Stimulated activated CD4-positive, alpha-beta T cell treated with anti-CD3 and anti-CD28 coated beads, Interleukin-12 subunit alpha, Interleukin-12 subunit beta, amount 100 ng/mL, for 48 hours (primary cell): ENCODE data around the gene MED15.

Experiments
- DNase-seq, 3 donors: peaks; one replicate each; pipeline ENCODE4 v3.0.0-alpha.2; 2020; ENCODE audit warnings: low read depth in 2 of 3, low spot score in 1 of 3

Gene MED15

GRCh38 chr22:20568502-20569058 lies 61.2 kb downstream of the MED15 start:
- DNase-seq = no peak

GRCh38 chr22:20569059-20570058 lies 61.9 kb downstream of the MED15 start:
- DNase-seq = peak in 1 of 3 donors; percentile 50

GRCh38 chr22:20571078-20571503 lies 63.7 kb downstream of the MED15 start:
- no peak for DNase-seq

GRCh38 chr22:20571531-20572007 lies 64.2 kb downstream of the MED15 start:
- DNase-seq = peak in 1 of 3 donors; percentile 49

DNA sequence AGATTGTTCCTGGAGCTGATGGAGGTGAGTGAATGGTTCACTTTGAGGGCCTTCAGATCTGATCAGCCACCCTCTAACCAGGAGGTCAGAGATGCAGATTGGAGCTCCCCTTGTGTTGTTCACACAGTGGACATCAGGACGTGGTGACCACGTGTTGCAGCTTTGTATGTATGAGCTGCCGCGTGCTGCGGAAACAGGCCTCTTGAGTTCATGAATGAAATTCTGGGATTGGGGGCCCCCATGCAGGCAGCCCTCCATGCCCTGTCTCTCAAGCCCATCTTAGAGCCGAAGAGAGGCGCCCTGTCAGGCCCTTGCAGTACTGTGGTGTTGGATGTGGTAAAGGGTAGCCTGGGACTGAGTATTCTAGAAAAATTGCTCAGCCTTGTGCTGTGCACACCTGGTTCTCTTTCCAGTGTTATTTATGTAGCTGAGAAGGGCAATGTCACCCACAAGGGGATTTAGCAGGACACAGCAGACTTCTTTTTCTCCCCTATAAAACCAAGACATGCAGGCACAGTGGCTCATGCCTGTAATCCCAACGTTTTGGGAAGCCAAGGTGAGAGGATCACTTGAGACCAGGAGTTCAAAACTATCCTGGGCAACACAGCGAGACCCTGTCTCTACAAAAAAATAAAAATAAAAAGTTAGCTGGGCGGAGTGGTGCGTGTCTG lies 64.9 kb downstream of the MED15 start:
- DNase-seq = no peak

DNA sequence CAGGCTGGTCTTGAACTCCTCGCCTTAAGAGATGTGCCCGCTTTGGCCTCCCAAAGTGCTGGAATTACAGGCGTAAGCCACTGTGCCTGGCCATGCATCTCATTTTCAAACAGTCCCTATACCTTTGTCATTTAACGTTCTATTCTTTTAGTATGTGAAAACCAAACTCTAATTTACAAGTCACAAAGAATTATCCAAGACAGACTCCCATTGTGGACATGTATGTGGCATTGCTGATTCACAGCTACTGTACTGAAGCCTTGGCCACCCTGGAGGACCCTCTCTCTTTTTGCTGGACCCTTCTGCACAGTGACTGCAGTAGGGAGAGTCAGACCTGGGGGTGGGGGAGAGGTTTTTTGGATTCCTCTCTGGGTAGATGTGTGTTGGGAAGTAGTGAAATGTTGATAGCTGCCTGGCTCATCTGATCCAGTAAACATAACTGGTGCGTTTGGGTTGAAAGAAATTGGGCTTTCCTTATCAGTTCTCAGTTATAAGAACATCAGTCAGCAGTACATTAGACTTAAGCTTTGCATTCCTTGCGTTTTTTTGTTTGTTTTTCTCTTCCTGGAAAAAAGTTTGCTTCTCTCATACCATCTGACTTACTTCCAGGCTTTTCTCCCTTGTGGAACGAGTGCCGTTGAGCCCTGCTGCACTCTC lies 65.9 kb downstream of the MED15 start:
- DNase-seq = no peak

DNA sequence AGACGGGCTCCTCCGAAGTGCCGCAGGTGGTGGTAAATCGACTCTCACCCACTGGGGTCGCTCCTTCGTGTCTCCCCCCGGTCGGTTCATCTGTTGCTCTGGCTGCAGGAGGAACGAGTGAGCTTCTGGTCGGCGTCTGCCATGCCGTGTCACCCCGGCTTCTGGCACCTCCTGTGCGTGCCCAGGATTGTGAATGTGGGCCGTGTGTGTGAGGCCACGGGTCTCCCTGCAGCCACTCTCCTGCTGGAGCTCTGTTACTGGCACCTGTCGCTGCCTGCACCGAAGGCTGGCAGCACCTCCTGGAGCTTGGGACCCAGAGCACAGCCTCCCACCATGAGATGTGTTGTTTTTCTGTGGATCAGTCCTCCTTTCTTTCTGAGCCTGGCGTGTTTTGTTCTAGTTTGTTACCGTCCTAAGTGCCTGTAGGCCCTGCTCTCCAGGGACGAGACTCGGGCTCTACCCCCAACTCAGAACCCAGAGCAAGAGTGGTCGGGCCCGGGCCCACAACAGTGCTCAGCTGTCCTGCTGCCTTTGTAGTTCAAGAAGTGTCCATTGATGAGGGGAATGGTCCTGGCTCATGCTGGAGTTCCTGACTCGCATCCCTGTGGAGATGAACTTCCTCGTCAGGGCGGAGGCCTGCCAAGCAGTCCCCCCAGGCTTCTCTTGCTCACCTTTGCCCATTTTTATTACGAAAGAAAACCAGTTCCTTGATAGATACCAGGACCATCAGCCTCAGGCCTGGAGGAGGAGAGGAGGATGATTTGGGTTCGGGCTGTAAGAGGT lies 66.6 kb downstream of the MED15 start:
- no peak for DNase-seq

DNA sequence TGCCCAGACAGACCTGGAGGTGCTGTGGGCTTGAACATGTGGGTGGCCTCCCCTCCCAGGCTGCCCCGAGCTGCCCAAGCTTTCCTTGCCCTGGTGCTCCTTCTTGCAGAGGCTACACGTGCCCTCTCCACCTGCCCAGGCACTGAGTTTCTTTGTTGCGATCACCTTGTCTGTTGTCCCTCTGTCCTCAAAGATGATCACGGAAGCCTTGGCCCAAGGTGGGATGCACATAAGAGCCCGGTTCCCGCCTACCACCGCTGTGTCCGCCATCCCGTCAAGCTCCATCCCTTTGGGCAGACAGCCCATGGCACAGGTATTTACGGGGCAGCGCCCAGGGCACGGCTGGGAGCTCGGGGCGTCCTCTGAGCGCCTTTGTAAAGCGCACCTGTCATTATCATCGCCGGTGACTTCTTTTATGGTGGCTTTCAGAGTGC lies 67.5 kb downstream of the MED15 start:
- no peak for DNase-seq

DNA sequence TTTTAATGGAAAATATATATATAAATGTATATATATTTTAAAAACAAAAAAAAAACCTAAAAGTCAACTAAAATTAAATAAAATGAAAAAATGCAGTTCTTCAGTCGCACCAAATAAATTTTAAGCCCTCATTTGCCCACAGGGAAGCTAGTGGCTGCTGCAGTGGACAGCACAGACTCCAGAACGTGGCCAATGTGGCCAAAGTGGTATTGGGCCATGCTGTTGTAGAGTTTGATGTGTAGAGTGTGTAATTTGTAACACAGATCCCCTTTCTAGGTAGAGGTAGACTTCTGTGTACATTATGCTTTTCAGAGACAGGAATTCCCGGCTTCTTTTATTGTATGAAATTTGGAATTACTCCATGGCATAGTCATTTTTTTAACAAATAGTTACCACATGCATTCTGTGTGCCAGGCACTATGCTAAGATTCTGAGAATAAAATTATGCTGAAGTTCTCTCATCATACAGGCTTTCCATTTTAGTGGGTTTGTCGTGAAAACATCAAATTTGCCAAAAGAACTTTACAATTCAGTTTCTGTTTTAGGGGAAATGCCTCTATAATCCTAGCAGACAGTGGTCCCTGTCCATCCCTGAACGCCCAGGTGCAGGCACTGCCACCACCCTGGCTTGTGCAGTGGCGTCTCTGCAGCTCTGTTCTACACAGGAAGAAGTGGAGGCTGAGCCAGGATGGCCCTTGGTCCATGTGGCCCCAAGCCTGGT lies 68.5 kb downstream of the MED15 start:
- DNase-seq = no peak

- no peak for DNase-seq
These were observed 69.0 kb downstream of the MED15 start for GRCh38 chr22:20576445-20576816.

DNA sequence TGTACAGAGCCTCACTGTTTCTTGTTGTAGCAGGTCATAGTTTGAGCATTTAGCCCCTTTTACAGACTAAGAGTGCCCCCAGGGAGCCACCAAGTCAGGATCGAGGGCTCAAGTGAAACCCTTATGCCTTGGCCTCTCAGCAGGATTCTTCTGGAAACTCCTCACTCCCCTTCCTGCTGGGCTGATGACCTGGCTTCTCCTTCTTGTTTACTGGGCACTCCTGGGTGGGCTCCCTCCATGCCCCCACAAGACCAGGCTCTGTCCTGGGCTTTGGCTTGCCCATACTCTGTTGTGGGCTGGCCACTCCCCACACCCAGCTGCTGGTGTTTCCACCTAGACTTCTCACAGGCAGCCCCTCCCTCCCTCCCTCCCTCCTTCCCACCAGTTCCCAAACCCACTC lies 69.6 kb downstream of the MED15 start:
- DNase-seq = no peak

DNA sequence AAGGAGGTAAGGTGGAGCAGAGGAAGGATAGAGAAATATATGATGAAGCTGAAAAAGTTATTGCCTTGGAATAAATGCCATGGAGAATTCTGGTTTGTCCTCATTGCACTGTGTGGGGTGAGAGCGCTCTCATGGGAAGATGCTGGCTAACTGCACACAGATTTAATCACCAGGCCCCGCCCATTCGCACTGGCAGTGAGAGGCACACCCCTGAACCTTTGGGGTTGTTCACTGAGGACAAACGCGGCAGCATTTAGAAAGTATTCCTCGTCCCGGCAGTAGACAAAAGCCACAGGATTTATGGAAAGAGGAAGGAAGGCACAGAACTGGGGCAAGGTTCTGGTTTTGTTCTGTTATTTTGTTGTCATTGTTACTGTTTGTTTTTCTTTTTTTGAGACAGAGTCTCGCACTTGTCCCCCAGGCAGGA lies 70.2 kb downstream of the MED15 start:
- no peak for DNase-seq

DNA sequence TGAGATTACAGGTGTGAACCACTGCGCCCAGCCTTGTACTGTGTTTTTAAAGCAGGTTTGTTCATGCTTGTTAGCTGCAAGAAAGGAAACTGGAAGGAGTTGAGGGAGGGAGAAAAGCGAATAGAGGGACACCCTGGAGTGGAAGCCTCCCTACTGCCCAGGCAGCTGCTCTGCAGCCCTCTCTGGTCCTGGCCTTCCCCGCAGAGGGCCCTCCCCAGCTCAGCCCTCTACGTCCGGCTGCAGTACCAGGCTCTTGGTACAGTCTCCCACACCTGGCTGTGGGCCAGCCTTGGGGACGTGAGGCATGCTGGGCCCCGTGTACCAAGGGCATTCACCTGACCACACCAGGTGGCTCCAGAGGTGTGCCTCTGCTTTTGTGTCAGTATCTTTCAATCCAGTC lies 70.8 kb downstream of the MED15 start:
- no peak for DNase-seq

DNA sequence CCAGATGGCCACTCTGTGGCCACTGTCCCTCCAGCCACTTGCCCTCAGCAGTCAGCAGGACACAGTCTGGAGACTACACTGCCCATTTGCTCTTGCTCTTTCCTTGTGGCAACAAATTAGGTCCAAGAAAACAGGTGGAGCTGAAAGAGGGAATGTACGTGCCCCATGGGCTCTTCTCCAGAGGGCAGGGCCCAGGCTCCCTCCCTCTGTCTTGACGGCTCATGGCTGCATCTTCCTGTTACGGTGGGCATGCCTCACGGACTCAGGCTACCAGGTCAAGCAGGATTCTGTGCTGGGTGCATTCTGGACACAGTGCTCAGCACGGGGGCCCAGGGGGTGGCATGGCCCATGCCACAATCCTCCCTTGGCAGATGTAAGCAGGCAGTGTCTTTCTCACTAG lies 71.3 kb downstream of the MED15 start:
- DNase-seq = no peak

DNA sequence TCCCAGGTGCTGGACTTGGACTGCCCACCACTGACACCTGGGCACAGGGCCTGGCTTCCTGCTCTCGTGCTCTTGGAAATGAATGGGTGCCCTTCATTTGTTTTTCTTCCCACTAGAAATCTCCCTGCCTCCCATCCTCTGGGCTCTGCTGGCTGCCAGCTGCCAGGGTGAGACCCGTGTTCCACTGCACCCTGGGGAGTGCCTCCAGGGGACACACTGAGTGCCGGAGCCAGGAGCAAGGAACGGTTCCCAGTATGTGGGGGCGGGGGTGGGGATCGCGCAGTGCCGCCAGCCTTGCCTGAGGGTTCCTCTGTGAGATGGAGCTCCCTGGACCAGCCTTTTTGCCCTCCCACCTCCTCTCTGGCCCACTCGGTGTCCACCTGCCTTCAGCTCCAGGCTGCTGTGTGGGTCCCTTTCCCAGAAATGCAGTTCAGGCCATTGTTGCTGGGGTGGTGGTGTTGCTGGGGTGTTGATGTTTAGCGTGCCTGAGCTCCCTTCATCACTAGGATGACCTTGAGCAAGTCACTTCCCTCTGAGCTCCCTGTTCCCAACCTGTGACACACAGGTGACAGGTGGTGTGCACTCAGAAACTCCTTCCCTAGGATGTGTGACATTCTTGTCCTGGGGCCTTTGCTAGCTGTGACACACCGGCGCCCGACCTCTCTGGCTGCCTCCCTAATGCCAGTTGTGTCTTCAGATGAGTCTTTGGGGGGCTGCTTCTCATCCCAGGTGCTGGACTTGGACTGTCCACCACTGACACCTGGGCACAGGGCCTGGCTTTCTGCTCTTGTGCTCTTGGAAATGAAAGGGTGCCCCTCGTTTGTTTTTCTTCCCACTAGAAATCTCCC lies 72.1 kb downstream of the MED15 start:
- no peak for DNase-seq

DNA sequence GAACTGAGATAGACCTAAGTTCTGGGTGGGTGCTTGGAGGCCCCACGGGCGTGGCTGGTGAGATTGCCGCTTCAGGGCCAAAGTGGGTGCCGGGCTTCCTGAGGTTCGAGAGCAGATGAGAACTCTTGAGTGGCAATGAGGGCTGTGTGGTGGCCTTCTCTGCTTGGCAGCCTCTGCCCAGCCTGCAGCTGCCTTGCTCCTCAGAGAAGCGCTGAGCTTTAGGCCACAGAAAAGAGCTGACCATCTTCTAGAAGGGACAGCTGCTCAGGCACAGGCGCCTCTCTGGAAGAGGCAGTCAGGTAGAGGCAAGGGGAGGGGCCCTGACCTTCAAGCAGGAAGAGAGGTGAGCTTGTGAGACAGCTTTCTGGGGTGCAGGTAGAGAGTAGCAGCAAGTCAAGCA lies 72.8 kb downstream of the MED15 start:
- DNase-seq = no peak

GRCh38 chr22:20580611-20581502 lies 73.4 kb downstream of the MED15 start:
- DNase-seq = no peak
